Tibial nerve (tissue), 4 donors: ENCODE results near the gene PYM1. TPM values are rescaled to one million over a fixed set of nuclear protein-coding genes. Genes with fewer than 3 reads are reported as not detected.
A peak's percentile ranks its signal among the peaks of the same experiment; 100 is the strongest.
"Not testable (repeated sequence)": the region's sequence is repeated elsewhere in the genome, so short reads cannot be mapped to it uniquely, and the experiment has no call there.

Experiments used
- DNase-seq, 2 donors: peaks; one replicate each; pipeline ENCODE4 v3.0.0-alpha.2; 2019; ENCODE audit warnings: low spot score in 2 of 2
- H3K27ac ChIP-seq, 4 donors: fragments of 200-600 bp; sonication (generic) in 3 of 4; one replicate each; pipeline ENCODE4 v1.5.1; 2017 to 2019; ENCODE audit warnings: mild to moderate bottlenecking in 1 of 4
- H3K27me3 ChIP-seq, 2 donors: fragments of 200-600 bp; sonication (generic) in 1 of 2; one replicate each; pipeline versions ENCODE4 v1.5.1 to v1.6.0; 2017 to 2019
- H3K36me3 ChIP-seq, 3 donors: fragments of 200-600 bp; sonication (generic); one replicate each; pipeline ENCODE4 v1.5.1; 2018 to 2019
- H3K4me1 ChIP-seq, 4 donors: fragments of 200-600 bp; sonication (generic) in 3 of 4; one replicate each; pipeline ENCODE4 v1.5.1; 2017 to 2019
- H3K4me3 ChIP-seq, 4 donors: fragments of 200-600 bp; sonication (generic) in 3 of 4; one replicate each; pipeline ENCODE4 v1.5.1; 2017 to 2019; ENCODE audit warnings: mild to moderate bottlenecking in 1 of 4, moderate library complexity in 1 of 4
- H3K9me3 ChIP-seq, 4 donors: fragments of 200-600 bp; sonication (generic) in 3 of 4; one replicate each; pipeline ENCODE4 v1.5.1; 2017 to 2019
- CTCF ChIP-seq, 5 experiments: fragments of 200-600 bp in 3 of 5; fragments of 450-650 bp in 2 of 5; sonication (generic) in 3 of 5; IDR thresholded peaks; one replicate each; pipeline ENCODE4 v1.5.1; 2016 to 2019; ENCODE audit warnings: antibody characterized with exemption in 5 of 5, mild to moderate bottlenecking in 3 of 5, moderate library complexity in 2 of 5
- EP300 ChIP-seq, 2 donors: sonication (generic); formaldehyde crosslinking; IDR thresholded peaks; one replicate each; pipeline ENCODE4 v1.6.1; 2017; ENCODE audit warnings: antibody characterized with exemption in 2 of 2, mild to moderate bottlenecking in 1 of 2
- POLR2A ChIP-seq, 2 donors: fragments of 450-650 bp; IDR thresholded peaks; one replicate each; pipeline ENCODE4 v1.6.1; 2017; ENCODE audit warnings: antibody characterized with exemption in 2 of 2, mild to moderate bottlenecking in 2 of 2, moderate library complexity in 2 of 2
- WGBS, 2 donors: methylation state at CpG; one replicate each; pipeline ENCODE4 v1.1.5; 2018; 5-methylcytosine and 5-hydroxymethylcytosine counted together
- total RNA-seq, 4 donors: library from RNA; depleted of rRNA; stranded (reverse); fragments of >200 nt; gene quantifications; one replicate each; pipeline ENCODE4 v1.1.0, GENCODE V29; 2016

The PYM1 gene
- total RNA-seq, 4 donors from 2014 or later, result 25.3 to 53.4 (median 39.9) TPM

- Histone ChIP-seq H3K36me3 (peaks cover 0 to 24% (median 0%) of the 10 kb centered on the region in 3 donors), H3K4me1 (peaks cover 0 to 62% (median 23%) of the 10 kb centered on the region in 4 donors)
These were observed 1.6 kb downstream of the PYM1 start for GRCh38 chr12:55925870-55926737.

DNA sequence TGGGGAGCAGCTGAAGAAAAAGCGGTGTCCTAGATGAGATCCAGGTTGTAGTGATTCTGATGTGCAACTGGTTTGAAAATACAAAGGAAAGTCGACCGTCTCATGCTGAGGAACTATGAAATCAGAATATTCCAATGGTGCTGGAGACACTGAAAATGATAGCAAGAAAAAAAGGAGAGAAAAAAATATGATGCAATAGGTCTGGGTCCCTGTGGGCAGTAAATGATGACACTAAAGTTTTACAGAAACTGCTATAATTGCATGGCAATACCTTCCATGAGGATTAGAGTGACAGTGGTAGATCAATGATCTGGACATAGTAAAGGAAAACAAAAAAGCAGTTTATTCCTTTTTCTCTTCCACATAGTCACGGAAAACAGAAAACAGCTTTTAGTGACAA lies 2.3 kb downstream of the PYM1 start:
- 81 to 90% methylated on average over 4 of the region's 4 CpGs for WGBS, 2 donors
- Histone ChIP-seq H3K36me3 (peaks cover 0 to 24% (median 0%) of the 10 kb centered on the region in 3 donors), H3K27me3 (no peaks in the 10 kb centered on the region), H3K4me3 (no peak overlapping the region), H3K27ac (no peak overlapping the region), H3K9me3 (no peaks in the 10 kb centered on the region), H3K4me1 (peaks cover 0 to 55% (median 17%) of the 10 kb centered on the region in 4 donors)
- TF ChIP-seq CTCF (IDR thresholded peaks at IDR 0.05) (no peak), EP300 (IDR thresholded peaks at IDR 0.05) (no peak), POLR2A (IDR thresholded peaks at IDR 0.05) (no peak)
- no peak for DNase-seq

More at GRCh38 chr12:55925870-55926737, 1.6 kb downstream of the PYM1 start:
- DNase-seq, result no peak
- Histone ChIP-seq H3K27ac (peak overlapping the region; percentile 93 to 100 (median 96)), H3K27me3 (no peaks in the 10 kb centered on the region), H3K4me3 (peak overlapping the region; percentile 75 to 97 (median 78)), H3K9me3 (no peaks in the 10 kb centered on the region)
- TF ChIP-seq CTCF (IDR thresholded peaks at IDR 0.05) (no peak), EP300 (IDR thresholded peaks at IDR 0.05) (no peak), POLR2A (IDR thresholded peaks at IDR 0.05) (no peak)
- WGBS, 2 donors, result 14% methylated on average over 10 of the region's 10 CpGs

GRCh38 chr12:55923648-55924047 lies 4.0 kb downstream of the PYM1 start:
- 89 to 93% methylated on average over 9 of the region's 9 CpGs for WGBS, 2 donors

GRCh38 chr12:55922126-55922525 lies 5.6 kb downstream of the PYM1 start:
- Histone ChIP-seq H3K9me3 (no peaks in the 10 kb centered on the region), H3K4me1 (peaks cover 0 to 29% (median 9%) of the 10 kb centered on the region in 4 donors), H3K36me3 (peaks cover 0 to 27% (median 0%) of the 10 kb centered on the region in 3 donors), H3K4me3 (no peak overlapping the region), H3K27ac (no peak overlapping the region), H3K27me3 (no peaks in the 10 kb centered on the region)
- no peak for TF ChIP-seq CTCF (IDR thresholded peaks at IDR 0.05)
- TF ChIP-seq POLR2A (IDR thresholded peaks at IDR 0.05), result no peak
- TF ChIP-seq EP300 (IDR thresholded peaks at IDR 0.05), result no peak
- DNase-seq, result no peak
- 92 to 94% methylated on average over 3 of the region's 3 CpGs for WGBS, 2 donors

More at GRCh38 chr12:55923648-55924047, 4.0 kb downstream of the PYM1 start:
- not testable (repeated sequence) for H3K27ac ChIP-seq, H3K27me3 ChIP-seq, DNase-seq, H3K9me3 ChIP-seq, H3K4me3 ChIP-seq
- Histone ChIP-seq H3K36me3 (peaks cover 0 to 24% (median 0%) of the 10 kb centered on the region in 3 donors), H3K4me1 (peaks cover 0 to 38% (median 10%) of the 10 kb centered on the region in 4 donors)

DNA sequence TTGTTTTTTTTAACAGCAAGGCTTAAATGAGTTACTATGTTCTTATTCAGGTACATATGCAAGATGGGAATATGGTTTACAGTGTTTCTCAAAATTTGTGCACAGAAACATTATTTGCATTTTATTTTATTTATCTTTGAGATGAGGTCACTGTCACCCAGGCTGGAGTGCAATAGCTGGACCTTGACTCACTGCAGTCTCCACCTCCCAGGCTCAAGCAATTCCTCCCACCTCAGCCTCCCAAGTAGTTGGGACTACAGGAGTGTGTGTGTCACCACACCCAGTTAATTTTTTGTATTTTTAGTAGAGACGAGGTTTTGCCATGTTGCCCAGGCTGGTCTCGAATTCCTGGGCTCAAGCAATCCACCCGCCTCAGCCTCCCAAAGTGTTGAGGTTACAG lies 8.7 kb downstream of the PYM1 start:
- not testable (repeated sequence) for H3K27ac ChIP-seq, H3K9me3 ChIP-seq, DNase-seq, H3K4me3 ChIP-seq, H3K27me3 ChIP-seq
- 85 to 92% methylated on average over 3 of the region's 3 CpGs for WGBS, 2 donors
- H3K36me3 ChIP-seq, result peaks cover 0 to 43% (median 0%) of the 10 kb centered on the region in 3 donors
- H3K4me1 ChIP-seq, result peaks cover 0 to 12% (median 0%) of the 10 kb centered on the region in 4 donors

- H3K36me3 ChIP-seq, result peaks cover 0 to 40% (median 0%) of the 10 kb centered on the region in 3 donors
- H3K4me3 ChIP-seq, result no peak overlapping the region
- no peaks in the 10 kb centered on the region for H3K9me3 ChIP-seq
- H3K27ac ChIP-seq, result no peak overlapping the region
- no peaks in the 10 kb centered on the region for H3K4me1 ChIP-seq
- no peak for DNase-seq
- H3K27me3 ChIP-seq, result no peaks in the 10 kb centered on the region
- WGBS, 2 donors, result 72 to 85% methylated on average over 3 of the region's 3 CpGs
- no peak for TF ChIP-seq EP300 (IDR thresholded peaks at IDR 0.05)
- no peak for TF ChIP-seq POLR2A (IDR thresholded peaks at IDR 0.05)
- no peak for TF ChIP-seq CTCF (IDR thresholded peaks at IDR 0.05)
These were observed 12.2 kb downstream of the PYM1 start for GRCh38 chr12:55915482-55915859.
